Retinal pigment epithelial cell (primary cell): ENCODE measurements around the gene ZNF189.

Source experiments
- DNase-seq: peaks from one replicate; pipeline ENCODE4 v3.0.0-alpha.2; 2010; ENCODE audit warnings: low read depth
- H3K4me3 ChIP-seq: 2 replicates; pipeline ENCODE4 v1.5.1; 2011; ENCODE audit warnings: mild to moderate bottlenecking, low read length, control low read depth, moderate library complexity
- CTCF ChIP-seq: conservative IDR thresholded peaks from 2 replicates; pipeline ENCODE4 v1.5.1; 2011; ENCODE audit warnings: low read depth, low read length, control low read depth, inconsistent platforms

ZNF189 gene

GRCh38 chr9:101438523-101438922 is 39.9 kb downstream of the ZNF189 start:
- no peak for DNase-seq
- no peak overlapping the region for H3K4me3 ChIP-seq
- TF ChIP-seq CTCF, result no peak

GRCh38 chr9:101440714-101441230 is 42.1 kb downstream of the ZNF189 start:
- no peak for DNase-seq
- TF ChIP-seq CTCF, result no peak
- H3K4me3 ChIP-seq, result no peak overlapping the region

- TF ChIP-seq CTCF, result no peak
- no peak overlapping the region for H3K4me3 ChIP-seq
- no peak for DNase-seq
Measured at GRCh38 chr9:101442318-101442717, 43.7 kb downstream of the ZNF189 start.

- no peak overlapping the region for H3K4me3 ChIP-seq
- TF ChIP-seq CTCF, result no peak
- DNase-seq, result no peak
Measured at GRCh38 chr9:101442736-101443135, 44.1 kb downstream of the ZNF189 start.

GRCh38 chr9:101443364-101443771 is 44.7 kb downstream of the ZNF189 start:
- TF ChIP-seq CTCF, result no peak
- H3K4me3 ChIP-seq, result no peak overlapping the region
- DNase-seq, result no peak

- TF ChIP-seq CTCF, result no peak
- DNase-seq, result no peak
- no peak overlapping the region for H3K4me3 ChIP-seq
Measured at GRCh38 chr9:101445353-101446029, 46.8 kb downstream of the ZNF189 start.

GRCh38 chr9:101446732-101447131 is 48.1 kb downstream of the ZNF189 start:
- H3K4me3 ChIP-seq, result no peak overlapping the region
- no peak for TF ChIP-seq CTCF
- DNase-seq, result no peak
